H9 (cell line): ENCODE data around the gene FEN1. TPM values are rescaled to one million over a fixed set of nuclear protein-coding genes. Genes with fewer than 3 reads are reported as not detected.

ENCODE experiments used
- DNase-seq: peaks from one replicate; pipeline ENCODE4 v3.0.0-alpha.2; 2017
- H2AFZ ChIP-seq: one replicate; pipeline ENCODE4 v1.6.1; 2013; ENCODE audit warnings: mild to moderate bottlenecking, low read length, control low read depth, moderate library complexity
- H2AK5ac ChIP-seq: 2 replicates; pipeline ENCODE4 v1.6.1; 2013; ENCODE audit warnings: low read length, control low read depth, mixed read lengths; ENCODE audit not compliant: insufficient read length
- H2BK120ac ChIP-seq: one replicate; pipeline ENCODE4 v1.6.1; 2013; ENCODE audit warnings: low read depth, mild to moderate bottlenecking, low read length, control low read depth, inconsistent platforms; ENCODE audit not compliant: poor library complexity, severe bottlenecking
- H2BK12ac ChIP-seq: 2 replicates; pipeline ENCODE4 v1.6.1; 2013; ENCODE audit warnings: low read length, control low read depth, mixed read lengths, low read depth; ENCODE audit not compliant: insufficient read length
- H2BK15ac ChIP-seq: 2 replicates; pipeline ENCODE4 v1.6.1; 2013; ENCODE audit warnings: low read depth, low read length, control low read depth
- H2BK20ac ChIP-seq: one replicate; pipeline ENCODE4 v1.6.1; 2013; ENCODE audit warnings: low read depth, mild to moderate bottlenecking, low read length, control low read depth, inconsistent platforms; ENCODE audit not compliant: poor library complexity, severe bottlenecking
- H2BK5ac ChIP-seq: 2 replicates; pipeline ENCODE4 v1.6.1; 2013; ENCODE audit warnings: low read length, control low read depth, mixed read lengths; ENCODE audit not compliant: insufficient read length
- H3K14ac ChIP-seq: 2 replicates; pipeline ENCODE4 v1.6.1; 2013; ENCODE audit warnings: low read length, control low read depth; ENCODE audit not compliant: insufficient read depth
- H3K18ac ChIP-seq: 2 replicates; pipeline ENCODE4 v1.6.1; 2013; ENCODE audit warnings: low read depth, mild to moderate bottlenecking, mixed read lengths, low read length, control low read depth; ENCODE audit not compliant: insufficient read length
- H3K23ac ChIP-seq: 2 replicates; pipeline ENCODE4 v1.6.1; 2013; ENCODE audit warnings: low read length, control low read depth, mixed read lengths, low read depth; ENCODE audit not compliant: insufficient read length
- H3K23me2 ChIP-seq: 2 replicates; pipeline ENCODE4 v1.6.1; 2013; ENCODE audit warnings: low read depth, mild to moderate bottlenecking, mixed read lengths, low read length, control low read depth; ENCODE audit not compliant: insufficient read length, poor library complexity, severe bottlenecking
- H3K27ac ChIP-seq: 2 replicates; pipeline ENCODE4 v1.5.1; 2013; ENCODE audit warnings: low read length, control low read depth, mixed read lengths, low read depth; ENCODE audit not compliant: insufficient read length
- H3K27me3 ChIP-seq: 2 replicates; pipeline ENCODE4 v1.6.1; 2013; ENCODE audit warnings: low read length, control low read depth, inconsistent platforms; ENCODE audit not compliant: insufficient read depth
- H3K4ac ChIP-seq: 2 replicates; pipeline ENCODE4 v1.6.1; 2013; ENCODE audit warnings: low read depth, mild to moderate bottlenecking, control low read depth, inconsistent platforms, low read length, moderate library complexity
- H3K4me1 ChIP-seq: 2 replicates; pipeline ENCODE4 v1.6.1; 2013; ENCODE audit warnings: low read length, control low read depth, inconsistent platforms; ENCODE audit not compliant: insufficient read depth
- H3K4me2 ChIP-seq: 2 replicates; pipeline ENCODE4 v1.6.1; 2013; ENCODE audit warnings: low read length, control low read depth, mixed read lengths; ENCODE audit not compliant: insufficient read length, insufficient read depth
- H3K56ac ChIP-seq: 2 replicates; pipeline ENCODE4 v1.6.1; 2013; ENCODE audit warnings: low read depth, mild to moderate bottlenecking, mixed read lengths, low read length, control low read depth; ENCODE audit not compliant: insufficient read length
- H3K79me1 ChIP-seq: 2 replicates; pipeline ENCODE4 v1.6.1; 2013; ENCODE audit warnings: low read depth, mild to moderate bottlenecking, moderate library complexity, low read length, control low read depth, inconsistent platforms; ENCODE audit not compliant: insufficient read depth, poor library complexity, severe bottlenecking
- H3K79me2 ChIP-seq: 2 replicates; pipeline ENCODE4 v1.6.1; 2013; ENCODE audit warnings: low read length, control low read depth, inconsistent platforms; ENCODE audit not compliant: insufficient read depth
- H3K9ac ChIP-seq: 2 replicates; pipeline ENCODE4 v1.6.1; 2013; ENCODE audit warnings: low read length, control low read depth, mixed read lengths; ENCODE audit not compliant: insufficient read length; ENCODE audit errors: extremely low read depth
- H3K9me3 ChIP-seq: one replicate; pipeline ENCODE4 v1.6.1; 2013; ENCODE audit warnings: low read depth, low read length, inconsistent platforms; ENCODE audit not compliant: control insufficient read depth
- H3T11ph ChIP-seq: one replicate; pipeline ENCODE4 v1.6.1; 2013; ENCODE audit warnings: mild to moderate bottlenecking, low read length, control low read depth, inconsistent platforms
- H4K20me1 ChIP-seq: one replicate; pipeline ENCODE4 v1.6.1; 2013; ENCODE audit not compliant: control insufficient read depth, insufficient read length, insufficient read depth
- H4K5ac ChIP-seq: 2 replicates; pipeline ENCODE4 v1.6.1; 2013; ENCODE audit warnings: low read depth, mild to moderate bottlenecking, mixed read lengths, low read length, control low read depth; ENCODE audit not compliant: insufficient read length
- H4K8ac ChIP-seq: replicated peaks from 2 replicates; pipeline ENCODE4 v1.6.1; 2013; ENCODE audit warnings: low read length, control low read depth, mixed read lengths, low read depth; ENCODE audit not compliant: insufficient read length
- H4K91ac ChIP-seq: 2 replicates; pipeline ENCODE4 v1.6.1; 2013; ENCODE audit warnings: low read depth, mild to moderate bottlenecking, moderate library complexity, mixed read lengths, low read length, control low read depth; ENCODE audit not compliant: insufficient read length
- H3K27ac Mint-ChIP-seq, 3 experiments: 2 replicates in 2 of 3; 3 replicates in 1 of 3; pipeline ENCODE4 v1.8.0; 2020 to 2021; ENCODE audit warnings: mixed read lengths in 3 of 3, mild to moderate bottlenecking in 1 of 3, moderate library complexity in 1 of 3
- H3K27me3 Mint-ChIP-seq: 2 replicates; pipeline ENCODE4 v1.8.0; 2021; ENCODE audit warnings: low read depth, mild to moderate bottlenecking, moderate library complexity, mixed read lengths
- H3K36me3 Mint-ChIP-seq, 3 experiments: 2 replicates in 2 of 3; 3 replicates in 1 of 3; pipeline ENCODE4 v1.8.0; 2020 to 2021; ENCODE audit warnings: low read depth in 3 of 3, mixed read lengths in 3 of 3; ENCODE audit not compliant: insufficient read depth in 1 of 3
- H3K4me1 Mint-ChIP-seq, 2 experiments: 2 replicates each; pipeline ENCODE4 v1.8.0; 2020; ENCODE audit warnings: mixed read lengths in 2 of 2
- H3K4me3 Mint-ChIP-seq, 2 experiments: 2 replicates in 1 of 2; 3 replicates in 1 of 2; pipeline ENCODE4 v1.8.0; 2020 to 2021; ENCODE audit warnings: mild to moderate bottlenecking in 2 of 2, mixed read lengths in 2 of 2, moderate library complexity in 1 of 2
- H3K9me3 Mint-ChIP-seq, 2 experiments: 2 replicates in 1 of 2; 3 replicates in 1 of 2; pipeline ENCODE4 v1.8.0; 2020; ENCODE audit warnings: mild to moderate bottlenecking in 2 of 2, mixed read lengths in 2 of 2, moderate library complexity in 1 of 2
- CTCF ChIP-seq: fragments of 200-600 bp; sonication (generic); conservative IDR thresholded peaks from 3 replicates; pipeline ENCODE4 v1.8.0; 2021; ENCODE audit warnings: antibody characterized with exemption, mild to moderate bottlenecking
- WGBS: extraction: QIAGEN DNeasy Blood & Tissue Kit; methylation state at CpG from one replicate; pipeline ENCODE4 v1.1.7; 2013; ENCODE audit warnings: missing lambda C conversion rate, low lambda C conversion rate, mixed read lengths; ENCODE audit not compliant: insufficient read length; ENCODE audit errors: extremely low coverage; 5-methylcytosine and 5-hydroxymethylcytosine counted together
- total RNA-seq: library from RNA; stranded (reverse); gene quantifications from 2 replicates; pipeline ENCODE4 v1.2.1, GENCODE V29; 2021

Gene FEN1
- total RNA-seq, 1 experiment from 2014 or later: 114 TPM

GRCh38 chr11:61837411-61838005, 44.8 kb downstream of the FEN1 start:
- H3K27me3 ChIP-seq: no peaks in the 10 kb centered on the region
- H3K56ac ChIP-seq: no peak overlapping the region
- no peak overlapping the region for H4K8ac ChIP-seq
- Mint-ChIP-seq H3K27me3 (no peaks in the 10 kb centered on the region), H3K4me3 (no peak overlapping the region), H3K9me3 (no peaks in the 10 kb centered on the region), H3K27ac (peak overlapping the region; percentile 18 to 75 (median 64); a peak in 3 of 7 replicates), H3K4me1 (peaks cover 30 to 32% of the 10 kb centered on the region in 2 experiments), H3K36me3 (peaks cover 54 to 76% (median 74%) of the 10 kb centered on the region in 3 experiments)
- peaks cover 8% of the 10 kb centered on the region; the same call in 1 of the 2 replicates for H3K4me1 ChIP-seq
- H2BK120ac ChIP-seq: no peak overlapping the region
- no peak overlapping the region for H3K4me2 ChIP-seq
- no peak overlapping the region for H2BK15ac ChIP-seq
- no peak for DNase-seq
- no peak overlapping the region for H3T11ph ChIP-seq
- no peak overlapping the region for H3K14ac ChIP-seq
- H3K9ac ChIP-seq: no peak overlapping the region
- no CpG with 5 or more reads among the region's 15 CpGs for WGBS
- H2AK5ac ChIP-seq: no peak overlapping the region
- H4K5ac ChIP-seq: no peak overlapping the region
- peaks cover 2% of the 10 kb centered on the region for H3K79me1 ChIP-seq
- H2BK5ac ChIP-seq: no peak overlapping the region
- peak overlapping the region; percentile 16 for H3K18ac ChIP-seq
- no peaks in the 10 kb centered on the region for H3K23me2 ChIP-seq
- peaks cover 3% of the 10 kb centered on the region; the same call in 1 of the 2 replicates for H3K79me2 ChIP-seq
- H2BK20ac ChIP-seq: no peak overlapping the region
- no peak overlapping the region for H3K4ac ChIP-seq
- H3K9me3 ChIP-seq: no peaks in the 10 kb centered on the region
- no peak for TF ChIP-seq CTCF
- H2BK12ac ChIP-seq: no peak overlapping the region
- peaks cover 3% of the 10 kb centered on the region for H4K20me1 ChIP-seq
- H2AFZ ChIP-seq: no peak overlapping the region
- H4K91ac ChIP-seq: no peak overlapping the region
- no peak overlapping the region for H3K23ac ChIP-seq
- H3K27ac ChIP-seq: no peak overlapping the region
